ENCODE measurements around the gene PPARA. TPM values are rescaled to one million over a fixed set of nuclear protein-coding genes. Genes with fewer than 3 reads are reported as not detected.

The PPARA gene
- total and polyA plus RNA-seq, 9 of the 15 experiments (the other 6 are each of a cell fraction or from before 2014, with no cell fraction given) = 0.64 to 5.3 (median 3.5) TPM

- TF ChIP-seq SREBF2 (CRISPR knock-in tag; IDR thresholded peaks at IDR 0.05) (no peak), EWSR1 (IDR thresholded peaks at IDR 0.05; ENCODE audit: borderline replicate concordance, low read depth, partially characterized antibody) (no peak), MAZ (CRISPR knock-in tag; conservative IDR thresholded peaks at IDR 0.05 in 1 of 2, IDR thresholded peaks at IDR 0.05 in 1 of 2) (peak; percentile 81 to 90), ZNF263 (CRISPR knock-in tag; IDR thresholded peaks at IDR 0.05; ENCODE audit: borderline replicate concordance) (no peak), MCM3 (IDR thresholded peaks at IDR 0.05) (no peak), PATZ1 (CRISPR knock-in tag; IDR thresholded peaks at IDR 0.05; ENCODE audit: borderline replicate concordance) (no peak), LCOR (CRISPR knock-in tag; IDR thresholded peaks at IDR 0.05) (no peak), ZNF395 (CRISPR knock-in tag; IDR thresholded peaks at IDR 0.05) (no peak), NFIC (IDR thresholded peaks at IDR 0.05) (peak; percentile 24; the same call in 1 of the 2 replicates), ZNF57 (CRISPR knock-in tag; IDR thresholded peaks at IDR 0.05) (no peak), ZNF639 (CRISPR knock-in tag; conservative IDR thresholded peaks at IDR 0.05 in 1 of 2, IDR thresholded peaks at IDR 0.05 in 1 of 2) (no peak), CTCF (IDR thresholded peaks at IDR 0.05 in 2 of 3, conservative IDR thresholded peaks at IDR 0.05 in 1 of 3; ENCODE audit: insufficient read depth in 2 of 3, low read depth in 1 of 3, low read length in 3 of 3) (peak; percentile 60 to 99 (median 89); a peak in 5 of 6 replicates), SMC3 (conservative IDR thresholded peaks at IDR 0.05; ENCODE audit: insufficient read depth, low read depth, low read length) (peak; percentile 90), ELF2 (CRISPR knock-in tag; IDR thresholded peaks at IDR 0.05) (no peak), SMAD4 (CRISPR knock-in tag; conservative IDR thresholded peaks at IDR 0.05) (no peak), HIVEP1 (CRISPR knock-in tag; IDR thresholded peaks at IDR 0.05) (no peak), VEZF1 (CRISPR knock-in tag; IDR thresholded peaks at IDR 0.05) (peak; percentile 97), RBM39 (optimal IDR thresholded peaks at IDR 0.05; ENCODE audit: low read depth, low read length) (no peak)
These were observed 33.8 kb upstream of the PPARA start (continued) for GRCh38 chr22:46116491-46116958.

Data from K562 (cell line).